Measurements from ENCODE around the gene CCDC171.
"Not testable (repeated sequence)": the region's sequence is repeated elsewhere in the genome, so short reads cannot be mapped to it uniquely, and the experiment has no call there.

Gene CCDC171

GRCh38 chr9:15699876-15700559, 147.2 kb downstream of the CCDC171 start:
- not testable (repeated sequence) for DNase-seq

- DNase-seq = no peak
These were observed 154.2 kb downstream of the CCDC171 start for GRCh38 chr9:15707000-15707399.

- DNase-seq = no peak
These were observed 158.7 kb downstream of the CCDC171 start for GRCh38 chr9:15711531-15711930.

GRCh38 chr9:15711931-15712330, 159.1 kb downstream of the CCDC171 start:
- no peak for DNase-seq

- no peak for DNase-seq
These were observed 161.9 kb downstream of the CCDC171 start for GRCh38 chr9:15714746-15715145.

GRCh38 chr9:15717290-15717967, 164.6 kb downstream of the CCDC171 start:
- no peak for DNase-seq

GRCh38 chr9:15718423-15718822, 165.6 kb downstream of the CCDC171 start:
- no peak for DNase-seq

- no peak for DNase-seq
These were observed 168.0 kb downstream of the CCDC171 start for GRCh38 chr9:15720861-15721260.

- no peak for DNase-seq
These were observed 170.0 kb downstream of the CCDC171 start for GRCh38 chr9:15722888-15723287.

GRCh38 chr9:15724016-15724415, 171.2 kb downstream of the CCDC171 start:
- DNase-seq = no peak

- DNase-seq = no peak
These were observed 171.8 kb downstream of the CCDC171 start for GRCh38 chr9:15724612-15725011.

- DNase-seq = no peak
These were observed 173.1 kb downstream of the CCDC171 start for GRCh38 chr9:15725953-15726352.

- DNase-seq = no peak
These were observed 176.7 kb downstream of the CCDC171 start for GRCh38 chr9:15729507-15729906.

- DNase-seq = no peak
These were observed 182.4 kb downstream of the CCDC171 start for GRCh38 chr9:15735083-15735857.

GRCh38 chr9:15736569-15736968, 183.7 kb downstream of the CCDC171 start:
- DNase-seq = no peak

GRCh38 chr9:15738011-15738410, 185.2 kb downstream of the CCDC171 start:
- no peak for DNase-seq

- no peak for DNase-seq
These were observed 188.2 kb downstream of the CCDC171 start for GRCh38 chr9:15741015-15741414.

- no peak for DNase-seq
These were observed 190.7 kb downstream of the CCDC171 start for GRCh38 chr9:15743512-15743911.

- DNase-seq = no peak
These were observed 191.4 kb downstream of the CCDC171 start for GRCh38 chr9:15744196-15744595.

- DNase-seq = no peak
These were observed 194.1 kb downstream of the CCDC171 start for GRCh38 chr9:15746905-15747304.

GRCh38 chr9:15755660-15756059, 202.8 kb downstream of the CCDC171 start:
- DNase-seq = no peak

GRCh38 chr9:15761551-15761950, 208.7 kb downstream of the CCDC171 start:
- DNase-seq = no peak

GRCh38 chr9:15763371-15763770, 210.5 kb downstream of the CCDC171 start:
- no peak for DNase-seq

- no peak for DNase-seq
These were observed 211.3 kb downstream of the CCDC171 start for GRCh38 chr9:15764131-15764530.
